Neural cell (in vitro differentiated cells): ENCODE results near the gene PLXDC2. TPM values are rescaled to one million over a fixed set of nuclear protein-coding genes. Genes with fewer than 3 reads are reported as not detected.

Source experiments
- H2AFZ ChIP-seq: fragments of 200-600, 300-800 bp; sonication (generic), shearing (Covaris generic); 2 replicates; pipeline ENCODE4 v1.6.0; 2014; ENCODE audit warnings: low read depth, mild to moderate bottlenecking, antibody characterized with exemption, low read length, moderate library complexity
- H3F3A ChIP-seq: fragments of 200-600 bp; shearing (Covaris generic); 2 replicates; pipeline ENCODE4 v1.6.1; 2016; ENCODE audit warnings: mild to moderate bottlenecking, moderate library complexity, mixed read lengths, antibody characterized with exemption, low read length; ENCODE audit not compliant: insufficient read depth, poor library complexity, severe bottlenecking
- H3K27ac ChIP-seq: fragments of 200-600, 300-800 bp; sonication (generic), shearing (Covaris generic); 2 replicates; pipeline ENCODE4 v1.5.1; 2014; ENCODE audit warnings: mild to moderate bottlenecking, low read length, moderate library complexity
- H3K27me3 ChIP-seq: fragments of 300-800, 200-600 bp; sonication (generic), shearing (Covaris generic); 2 replicates; pipeline ENCODE4 v1.6.0; 2014; ENCODE audit warnings: mild to moderate bottlenecking, low read depth, low read length, moderate library complexity; ENCODE audit not compliant: insufficient read depth
- H3K36me3 ChIP-seq: fragments of 300-800, 200-600 bp; sonication (generic), shearing (Covaris generic); 2 replicates; pipeline ENCODE4 v1.5.1; 2014; ENCODE audit warnings: mild to moderate bottlenecking, antibody characterized with exemption, low read length, moderate library complexity; ENCODE audit not compliant: insufficient read depth
- H3K4me2 ChIP-seq: fragments of 300-800, 200-600 bp; sonication (generic), shearing (Covaris generic); 2 replicates; pipeline ENCODE4 v1.6.0; 2014; ENCODE audit warnings: mild to moderate bottlenecking, low read length
- H3K4me3 ChIP-seq: fragments of 300-800, 200-600 bp; sonication (generic), shearing (Covaris generic); 2 replicates; pipeline ENCODE4 v1.5.1; 2014; ENCODE audit warnings: mild to moderate bottlenecking, low read length, moderate library complexity
- H3K79me2 ChIP-seq: fragments of 200-600 bp; shearing (Covaris generic); replicated peaks from 2 replicates; pipeline ENCODE4 v1.6.0; 2014; ENCODE audit warnings: mild to moderate bottlenecking, low read length, moderate library complexity; ENCODE audit not compliant: insufficient read depth
- H3K9ac ChIP-seq: fragments of 300-800, 200-600 bp; sonication (generic), shearing (Covaris generic); 2 replicates; pipeline ENCODE4 v1.6.1; 2016; ENCODE audit warnings: mild to moderate bottlenecking, low read length, mixed read lengths
- H3K9me2 ChIP-seq: fragments of 200-600 bp; shearing (Covaris generic); 2 replicates; pipeline ENCODE4 v1.6.1; 2016; ENCODE audit warnings: mild to moderate bottlenecking, low read length, mixed read lengths; ENCODE audit not compliant: insufficient read depth
- H3K9me3 ChIP-seq: fragments of 200-600, 300-800 bp; sonication (generic), shearing (Covaris generic); 2 replicates; pipeline ENCODE4 v1.6.1; 2016; ENCODE audit warnings: mild to moderate bottlenecking, mixed run types, low read length, moderate library complexity, mixed read lengths
- H4K20me1 ChIP-seq: fragments of 200-600 bp; shearing (Covaris generic); 2 replicates; pipeline ENCODE4 v1.6.1; 2016; ENCODE audit warnings: mild to moderate bottlenecking, mixed run types; ENCODE audit not compliant: insufficient read depth
- CTCF ChIP-seq: fragments of 450-650 bp; IDR thresholded peaks from 2 replicates; pipeline ENCODE4 v1.5.1; 2014; ENCODE audit warnings: antibody characterized with exemption, mild to moderate bottlenecking, moderate library complexity; ENCODE audit not compliant: poor library complexity, severe bottlenecking
- EP300 ChIP-seq: fragments of 450-650 bp; conservative IDR thresholded peaks from 2 replicates; pipeline ENCODE4 v1.6.1; 2014; ENCODE audit warnings: antibody characterized with exemption, mild to moderate bottlenecking, moderate library complexity; ENCODE audit not compliant: poor library complexity, severe bottlenecking
- EZH2 ChIP-seq: fragments of 200-600, 300-800 bp; shearing (Covaris generic), sonication (generic); IDR thresholded peaks from 2 replicates; pipeline ENCODE4 v1.6.1; 2014; ENCODE audit warnings: antibody characterized with exemption, low read length, borderline replicate concordance, mild to moderate bottlenecking; ENCODE audit not compliant: insufficient read depth, poor library complexity, severe bottlenecking
- MXI1 ChIP-seq: fragments of 450-650 bp; conservative IDR thresholded peaks from 2 replicates; pipeline ENCODE4 v1.6.1; 2014; ENCODE audit warnings: antibody characterized with exemption, mild to moderate bottlenecking; ENCODE audit not compliant: poor library complexity, severe bottlenecking
- POLR2AphosphoS5 ChIP-seq: IDR thresholded peaks from 2 replicates; pipeline ENCODE4 v1.6.1; 2012
- RAD21 ChIP-seq: fragments of 450-650 bp; conservative IDR thresholded peaks from 2 replicates; pipeline ENCODE4 v1.6.1; 2014; ENCODE audit warnings: antibody characterized with exemption, mild to moderate bottlenecking, moderate library complexity
- SMC3 ChIP-seq: fragments of 450-650 bp; conservative IDR thresholded peaks from 2 replicates; pipeline ENCODE4 v1.6.1; 2014; ENCODE audit warnings: antibody characterized with exemption, mild to moderate bottlenecking, moderate library complexity; ENCODE audit not compliant: poor library complexity
- TAF1 ChIP-seq: IDR thresholded peaks from 2 replicates; pipeline ENCODE4 v1.6.1; 2012; ENCODE audit warnings: low read depth
- polyA plus RNA-seq: library from polyadenylated mRNA; depleted of rRNA; stranded (reverse); fragments of >200 nt; gene quantifications from 2 replicates; pipeline ENCODE4 v1.2.3, GENCODE V29; 2014
- TF ChIP-seq, protein P1 (sequence below): IDR thresholded peaks from 2 replicates; pipeline ENCODE4 v1.6.1; 2012; ENCODE audit warnings: borderline replicate concordance

The PLXDC2 gene
- polyA plus RNA-seq, 1 donor from 2014 or later = 2.3 TPM

- TF ChIP-seq RAD21 (no peak), TAF1 (no peak), POLR2AphosphoS5 (no peak), EZH2 (no peak), CTCF (no peak), MXI1 (no peak), EP300 (no peak), SMC3 (no peak)
- TF ChIP-seq, protein P1, sequence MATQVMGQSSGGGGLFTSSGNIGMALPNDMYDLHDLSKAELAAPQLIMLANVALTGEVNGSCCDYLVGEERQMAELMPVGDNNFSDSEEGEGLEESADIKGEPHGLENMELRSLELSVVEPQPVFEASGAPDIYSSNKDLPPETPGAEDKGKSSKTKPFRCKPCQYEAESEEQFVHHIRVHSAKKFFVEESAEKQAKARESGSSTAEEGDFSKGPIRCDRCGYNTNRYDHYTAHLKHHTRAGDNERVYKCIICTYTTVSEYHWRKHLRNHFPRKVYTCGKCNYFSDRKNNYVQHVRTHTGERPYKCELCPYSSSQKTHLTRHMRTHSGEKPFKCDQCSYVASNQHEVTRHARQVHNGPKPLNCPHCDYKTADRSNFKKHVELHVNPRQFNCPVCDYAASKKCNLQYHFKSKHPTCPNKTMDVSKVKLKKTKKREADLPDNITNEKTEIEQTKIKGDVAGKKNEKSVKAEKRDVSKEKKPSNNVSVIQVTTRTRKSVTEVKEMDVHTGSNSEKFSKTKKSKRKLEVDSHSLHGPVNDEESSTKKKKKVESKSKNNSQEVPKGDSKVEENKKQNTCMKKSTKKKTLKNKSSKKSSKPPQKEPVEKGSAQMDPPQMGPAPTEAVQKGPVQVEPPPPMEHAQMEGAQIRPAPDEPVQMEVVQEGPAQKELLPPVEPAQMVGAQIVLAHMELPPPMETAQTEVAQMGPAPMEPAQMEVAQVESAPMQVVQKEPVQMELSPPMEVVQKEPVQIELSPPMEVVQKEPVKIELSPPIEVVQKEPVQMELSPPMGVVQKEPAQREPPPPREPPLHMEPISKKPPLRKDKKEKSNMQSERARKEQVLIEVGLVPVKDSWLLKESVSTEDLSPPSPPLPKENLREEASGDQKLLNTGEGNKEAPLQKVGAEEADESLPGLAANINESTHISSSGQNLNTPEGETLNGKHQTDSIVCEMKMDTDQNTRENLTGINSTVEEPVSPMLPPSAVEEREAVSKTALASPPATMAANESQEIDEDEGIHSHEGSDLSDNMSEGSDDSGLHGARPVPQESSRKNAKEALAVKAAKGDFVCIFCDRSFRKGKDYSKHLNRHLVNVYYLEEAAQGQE = no peak
- H2AFZ ChIP-seq = no peak overlapping the region
- no peak overlapping the region for H3K4me3 ChIP-seq
- H3K27me3 ChIP-seq = no peaks in the 10 kb centered on the region
- no peak overlapping the region for H3K9ac ChIP-seq
- no peaks in the 10 kb centered on the region for H3K9me2 ChIP-seq
- no peaks in the 10 kb centered on the region for H4K20me1 ChIP-seq
- no peaks in the 10 kb centered on the region for H3K9me3 ChIP-seq
- H3K79me2 ChIP-seq = no peaks in the 10 kb centered on the region
- H3K27ac ChIP-seq = no peak overlapping the region
- no peak overlapping the region for H3K4me2 ChIP-seq
- H3F3A ChIP-seq = peaks cover 4% of the 10 kb centered on the region
- no peaks in the 10 kb centered on the region for H3K36me3 ChIP-seq
Observed at GRCh38 chr10:19964625-19965024, 148.4 kb downstream of the PLXDC2 start.

- Histone ChIP-seq H3K4me3 (peak overlapping the region; percentile 13), H2AFZ (no peak overlapping the region), H3K9me2 (no peaks in the 10 kb centered on the region), H3K79me2 (no peaks in the 10 kb centered on the region), H3K9me3 (no peaks in the 10 kb centered on the region), H3K27me3 (no peaks in the 10 kb centered on the region), H3K27ac (peak overlapping the region; percentile 11), H3F3A (peaks cover 4% of the 10 kb centered on the region), H4K20me1 (no peaks in the 10 kb centered on the region), H3K9ac (no peak overlapping the region), H3K36me3 (no peaks in the 10 kb centered on the region), H3K4me2 (no peak overlapping the region)
- TF ChIP-seq, protein P1 = peak; percentile 40
- TF ChIP-seq EZH2 = no peak
Observed at GRCh38 chr10:19966751-19967150, 150.5 kb downstream of the PLXDC2 start.
